HEK293T (cell line): ENCODE results near the gene SFXN1.

Source experiments
- FOXA1 ChIP-seq: fragments of 450-650 bp; IDR thresholded peaks from 2 replicates; pipeline ENCODE4 v1.6.1; 2016; ENCODE audit warnings: mild to moderate bottlenecking
- HDGF ChIP-seq: fragments of 450-650 bp; IDR thresholded peaks from 2 replicates; pipeline ENCODE4 v1.6.1; 2017; ENCODE audit warnings: antibody characterized with exemption, borderline replicate concordance
- SUZ12 ChIP-seq: fragments of 450-650 bp; IDR thresholded peaks from 2 replicates; pipeline ENCODE4 v1.6.1; 2016; ENCODE audit warnings: mild to moderate bottlenecking

- TF ChIP-seq SUZ12 (no peak), HDGF (no peak), FOXA1 (no peak)
Measured at GRCh38 chr5:175491223-175491622, 12.9 kb downstream of the SFXN1 start.
